ENCODE data around the gene HPDL. TPM values are rescaled to one million over a fixed set of nuclear protein-coding genes. Genes with fewer than 3 reads are reported as not detected.
A peak's percentile ranks its signal among the peaks of the same experiment; 100 is the strongest.

Gene HPDL
- total RNA-seq, 2 experiments from 2014 or later, result not detected

DNA sequence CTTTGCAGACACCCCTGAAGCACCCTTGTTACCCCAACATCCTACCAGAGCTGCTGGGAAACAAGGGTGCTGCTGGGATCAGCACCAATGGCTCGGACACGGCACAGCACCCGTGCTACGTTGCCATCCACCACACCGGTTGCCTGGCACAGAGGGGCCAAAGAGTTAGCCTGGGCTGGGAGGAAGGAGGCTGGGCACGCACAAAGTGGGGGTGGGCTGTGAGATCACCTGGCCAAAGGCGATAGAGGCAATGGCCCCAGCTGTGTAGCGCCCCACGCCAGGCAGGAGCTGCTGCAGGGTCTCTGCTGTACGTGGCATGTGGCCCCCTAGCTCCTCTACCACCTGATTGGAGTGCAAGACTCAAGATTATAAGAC lies 5.6 kb downstream of the HPDL start:
- ChIA-PET POLR2A (interaction anchor here (1.8 kb wide), 1 partner anchor 8 kb away, joined by 8 read pairs; the partner anchor contains the start of genes MUTYH and TOE1), CTCF (no interaction called here)
- no peak overlapping the region for H3K27ac ChIP-seq (ENCODE audit: low read depth in 1 of 2, low read length in 2 of 2)
- peaks cover 0 to 1% of the 10 kb centered on the region in 2 experiments for H3K27me3 ChIP-seq (ENCODE audit: control insufficient read depth in 1 of 2, insufficient read depth in 2 of 2, low read length in 2 of 2)
- H3K4me3 ChIP-seq (ENCODE audit: low read length), result no peak overlapping the region
- peaks cover 46% of the 10 kb centered on the region for H3K36me3 Mint-ChIP-seq (ENCODE audit: low read depth)
- ATAC-seq (ENCODE audit: poor library complexity), result no peak
- H3K9me3 Mint-ChIP-seq, result no peaks in the 10 kb centered on the region
- no peaks in the 10 kb centered on the region for H3K9me3 ChIP-seq (ENCODE audit: control insufficient read depth in 1 of 2, insufficient read depth in 1 of 2, low read length in 2 of 2)
- no peak for DNase-seq
- H3K36me3 ChIP-seq (ENCODE audit: insufficient read depth, low read length), result peaks cover 33% of the 10 kb centered on the region
- H3K4me1 ChIP-seq (ENCODE audit: insufficient read depth, low read length), result peaks cover 16% of the 10 kb centered on the region
- H3K4me3 Mint-ChIP-seq, result no peak overlapping the region
- TF ChIP-seq, protein P1, sequence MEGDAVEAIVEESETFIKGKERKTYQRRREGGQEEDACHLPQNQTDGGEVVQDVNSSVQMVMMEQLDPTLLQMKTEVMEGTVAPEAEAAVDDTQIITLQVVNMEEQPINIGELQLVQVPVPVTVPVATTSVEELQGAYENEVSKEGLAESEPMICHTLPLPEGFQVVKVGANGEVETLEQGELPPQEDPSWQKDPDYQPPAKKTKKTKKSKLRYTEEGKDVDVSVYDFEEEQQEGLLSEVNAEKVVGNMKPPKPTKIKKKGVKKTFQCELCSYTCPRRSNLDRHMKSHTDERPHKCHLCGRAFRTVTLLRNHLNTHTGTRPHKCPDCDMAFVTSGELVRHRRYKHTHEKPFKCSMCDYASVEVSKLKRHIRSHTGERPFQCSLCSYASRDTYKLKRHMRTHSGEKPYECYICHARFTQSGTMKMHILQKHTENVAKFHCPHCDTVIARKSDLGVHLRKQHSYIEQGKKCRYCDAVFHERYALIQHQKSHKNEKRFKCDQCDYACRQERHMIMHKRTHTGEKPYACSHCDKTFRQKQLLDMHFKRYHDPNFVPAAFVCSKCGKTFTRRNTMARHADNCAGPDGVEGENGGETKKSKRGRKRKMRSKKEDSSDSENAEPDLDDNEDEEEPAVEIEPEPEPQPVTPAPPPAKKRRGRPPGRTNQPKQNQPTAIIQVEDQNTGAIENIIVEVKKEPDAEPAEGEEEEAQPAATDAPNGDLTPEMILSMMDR (IDR thresholded peaks at IDR 0.05), result no peak
- no peak overlapping the region for H3K27ac Mint-ChIP-seq
- peaks cover 23% of the 10 kb centered on the region for H3K4me1 Mint-ChIP-seq (ENCODE audit: low read depth)
- H3K27me3 Mint-ChIP-seq, result no peaks in the 10 kb centered on the region
- intact Hi-C loops (cut with DNase I, micrococcal nuclease), result no loop called here

DNA sequence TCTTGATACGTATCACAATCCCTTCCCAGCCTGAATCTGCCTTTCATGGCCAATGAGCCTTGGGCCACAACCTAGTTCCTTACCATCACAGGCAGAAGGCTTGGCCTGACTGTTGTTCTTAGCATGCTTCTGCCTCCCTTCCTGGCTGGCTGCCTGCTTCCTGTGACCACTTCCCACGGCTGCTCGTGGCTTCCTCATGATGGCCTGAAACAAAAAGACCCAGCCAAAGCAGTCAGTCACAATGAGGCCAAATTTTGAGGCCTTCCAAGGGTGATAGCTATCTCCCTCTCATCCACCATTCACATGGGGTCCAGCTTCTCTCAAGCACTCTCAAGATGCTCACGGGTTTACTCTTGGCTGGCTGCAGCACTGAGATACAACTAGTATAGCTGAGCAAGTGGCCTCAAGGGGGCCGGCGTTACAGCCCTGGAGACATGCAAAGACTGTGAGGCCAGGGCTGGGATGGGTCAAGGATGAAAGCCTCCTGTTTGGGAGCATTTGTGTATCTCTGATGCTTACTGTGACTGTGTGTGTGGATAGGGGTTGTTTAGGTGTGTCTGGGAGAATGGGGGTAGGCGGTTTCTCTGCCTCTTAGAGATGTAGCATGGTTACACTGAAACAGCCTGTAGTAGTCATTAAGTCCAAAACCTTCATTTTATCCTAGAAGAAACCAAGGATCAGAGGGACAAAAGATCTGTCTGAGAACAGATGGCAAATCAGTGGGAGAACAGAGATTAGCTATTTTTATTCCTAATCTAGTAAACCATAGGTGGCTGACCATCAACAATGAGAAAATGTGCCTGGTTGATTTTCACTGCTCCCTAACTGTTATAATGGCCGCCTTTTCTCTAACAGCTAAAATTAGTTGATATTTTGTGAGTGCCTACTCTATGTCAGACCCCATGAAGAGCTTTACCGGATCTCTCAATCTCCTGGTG lies 7.9 kb downstream of the HPDL start:
- CTCF ChIA-PET, result interaction anchor here (0.8 kb wide), 1 partner anchor 11 kb away, joined by 3 read pairs; no protein-coding TSS in a partner anchor

DNA sequence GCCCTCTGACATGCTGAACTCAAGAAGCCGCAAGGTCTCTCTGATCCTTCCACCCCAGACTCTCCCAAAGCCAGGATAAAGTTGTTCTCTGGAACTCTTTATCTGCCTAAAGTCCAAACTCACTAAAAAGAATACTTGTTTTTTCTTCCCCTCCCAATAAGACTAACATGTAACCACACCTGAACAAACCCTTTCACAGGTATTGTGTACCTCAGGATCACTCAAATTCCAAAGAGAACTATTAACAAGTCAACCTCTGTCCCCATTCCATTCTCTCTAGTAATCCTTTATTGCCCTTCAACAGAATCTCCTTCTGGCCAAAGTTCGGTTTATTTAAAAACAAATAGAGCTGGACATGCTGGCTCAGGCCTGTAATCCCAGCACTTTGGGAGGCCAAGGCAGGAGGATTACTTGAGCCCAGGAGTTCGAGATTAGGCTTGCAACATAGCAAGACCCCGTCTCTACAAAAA lies 9.2 kb downstream of the HPDL start:
- H3K4me3 ChIP-seq (ENCODE audit: low read length), result no peak overlapping the region

More for the DNA sequence above, 7.9 kb downstream of the HPDL start:
- Mint-ChIP-seq H3K27me3 (no peaks in the 10 kb centered on the region), H3K27ac (peak overlapping the region; percentile 47), H3K4me3 (no peak overlapping the region), H3K36me3 (ENCODE audit: low read depth) (peaks cover 45% of the 10 kb centered on the region), H3K4me1 (ENCODE audit: low read depth) (peaks cover 36% of the 10 kb centered on the region), H3K9me3 (no peaks in the 10 kb centered on the region)
- DNase-seq (no peak), ATAC-seq (ENCODE audit: poor library complexity) (no peak)
- H3K36me3 ChIP-seq (ENCODE audit: insufficient read depth, low read length), result peaks cover 33% of the 10 kb centered on the region
- intact Hi-C loops (cut with DNase I, micrococcal nuclease), result no loop called here
- TF ChIP-seq, protein P1 (IDR thresholded peaks at IDR 0.05), result no peak
- H3K4me1 ChIP-seq (ENCODE audit: insufficient read depth, low read length), result peaks cover 20% of the 10 kb centered on the region
- no peak overlapping the region for H3K4me3 ChIP-seq (ENCODE audit: low read length)
- POLR2A ChIA-PET, result interaction anchor here (1.1 kb wide), 1 partner anchor 323 kb away, joined by 3 read pairs; the partner anchor contains the start of gene HECTD3
- H3K9me3 ChIP-seq (ENCODE audit: control insufficient read depth in 1 of 2, insufficient read depth in 1 of 2, low read length in 2 of 2), result no peaks in the 10 kb centered on the region
- H3K27ac ChIP-seq (ENCODE audit: low read depth in 1 of 2, low read length in 2 of 2), result no peak overlapping the region
- H3K27me3 ChIP-seq (ENCODE audit: control insufficient read depth in 1 of 2, insufficient read depth in 2 of 2, low read length in 2 of 2), result no peaks in the 10 kb centered on the region

More for the DNA sequence above, 9.2 kb downstream of the HPDL start:
- Mint-ChIP-seq H3K4me3 (no peak overlapping the region), H3K9me3 (no peaks in the 10 kb centered on the region), H3K27me3 (no peaks in the 10 kb centered on the region), H3K4me1 (ENCODE audit: low read depth) (peaks cover 47% of the 10 kb centered on the region), H3K27ac (no peak overlapping the region), H3K36me3 (ENCODE audit: low read depth) (peaks cover 41% of the 10 kb centered on the region)
- POLR2A ChIA-PET, result no interaction called here
- Histone ChIP-seq H3K9me3 (ENCODE audit: control insufficient read depth in 1 of 2, insufficient read depth in 1 of 2, low read length in 2 of 2) (no peaks in the 10 kb centered on the region), H3K4me1 (ENCODE audit: insufficient read depth, low read length) (peaks cover 26% of the 10 kb centered on the region), H3K36me3 (ENCODE audit: insufficient read depth, low read length) (peaks cover 29% of the 10 kb centered on the region), H3K27me3 (ENCODE audit: control insufficient read depth in 1 of 2, insufficient read depth in 2 of 2, low read length in 2 of 2) (no peaks in the 10 kb centered on the region), H3K27ac (ENCODE audit: low read depth in 1 of 2, low read length in 2 of 2) (no peak overlapping the region)
- CTCF ChIA-PET, result interaction anchor here (0.7 kb wide), 1 partner anchor 29 kb away, joined by 3 read pairs; no protein-coding TSS in a partner anchor
- ATAC-seq (ENCODE audit: poor library complexity) (no peak), DNase-seq (no peak)
- TF ChIP-seq, protein P1 (IDR thresholded peaks at IDR 0.05), result no peak
- intact Hi-C loops (cut with DNase I, micrococcal nuclease), result no loop called here
